HG03442 (cell line): ENCODE measurements around the gene KHDRBS2.

ENCODE experiments used
- ATAC-seq: cut with Tn5 transposase; IDR thresholded peaks from one replicate; pipeline ENCODE4 v1.9.1; 2021; ENCODE audit warnings: mild to moderate bottlenecking, moderate library complexity; ENCODE audit not compliant: unreplicated experiment

KHDRBS2 gene

DNA sequence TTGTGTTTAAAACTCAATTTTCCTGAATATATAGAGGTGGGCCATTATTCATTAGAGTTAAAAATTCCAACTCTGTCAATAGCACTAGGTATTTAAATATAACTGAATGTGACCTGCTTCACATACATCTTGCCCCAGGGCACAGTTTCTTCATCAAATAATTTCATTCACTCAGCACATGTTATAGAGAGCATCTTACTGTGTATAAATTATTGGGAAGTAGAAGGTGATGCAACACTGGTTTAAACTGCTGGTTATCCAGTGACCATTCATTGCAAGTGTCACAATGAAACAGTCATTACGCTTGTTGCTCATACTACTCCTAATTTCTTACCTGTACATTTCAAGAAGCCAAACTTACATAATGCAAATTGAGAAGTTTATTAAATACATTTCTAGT is 93.4 kb downstream of the KHDRBS2 start:
- ATAC-seq = no peak

DNA sequence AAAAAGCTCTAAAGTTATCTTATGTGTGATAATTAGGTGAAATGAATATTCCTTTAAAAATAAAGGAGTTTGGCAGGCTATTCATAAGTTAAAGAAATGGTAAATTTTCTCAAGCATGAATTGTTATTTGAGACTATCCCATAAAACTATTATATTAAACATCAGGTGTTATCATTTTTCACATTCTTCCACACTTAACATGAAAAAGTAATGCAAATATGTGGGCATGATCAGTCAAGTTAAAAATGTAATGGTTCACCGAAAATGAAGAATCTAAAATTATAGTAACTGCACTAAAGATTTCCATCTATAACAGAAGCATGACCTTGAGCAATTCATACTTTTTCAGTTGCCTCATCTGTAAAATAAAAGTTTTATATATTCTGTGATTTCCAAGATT is 110.8 kb downstream of the KHDRBS2 start:
- no peak for ATAC-seq

DNA sequence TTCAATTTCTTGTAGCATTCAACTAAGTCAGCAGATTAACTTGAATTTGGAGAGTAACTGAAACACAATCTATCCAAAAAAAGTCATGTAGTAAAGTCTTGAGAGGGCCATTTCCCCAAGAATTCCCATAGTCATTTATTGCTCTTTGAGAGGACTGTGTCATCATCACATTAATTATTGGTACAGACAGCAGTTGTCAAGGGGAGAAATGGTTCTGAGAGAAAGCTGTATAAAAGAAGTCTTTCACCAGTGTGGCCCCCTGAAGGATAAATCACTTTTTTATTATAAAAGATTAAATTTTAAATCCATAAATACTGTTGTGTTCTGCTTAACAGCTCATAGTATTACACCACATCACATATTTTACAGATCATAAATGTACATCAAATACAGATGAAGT is 111.5 kb downstream of the KHDRBS2 start:
- ATAC-seq = no peak

DNA sequence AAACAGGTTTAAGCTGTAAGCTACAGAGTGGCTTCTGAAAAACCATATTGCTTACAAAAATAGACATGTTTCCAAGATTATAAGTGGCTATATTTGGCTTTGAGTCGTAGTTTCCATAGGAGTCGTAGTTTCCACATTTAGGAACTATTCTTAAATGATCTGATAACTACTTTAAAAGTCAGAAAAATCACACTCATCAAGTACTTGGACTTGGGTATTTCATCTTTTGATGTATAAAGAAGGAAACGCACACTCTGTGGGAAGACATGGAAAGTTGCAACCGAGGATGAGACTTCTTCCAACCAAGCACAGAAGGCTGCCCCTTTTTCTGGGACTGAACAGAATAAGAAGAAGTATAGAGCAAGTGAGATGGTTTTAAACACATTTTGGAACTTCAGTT is 118.3 kb downstream of the KHDRBS2 start:
- ATAC-seq = no peak

DNA sequence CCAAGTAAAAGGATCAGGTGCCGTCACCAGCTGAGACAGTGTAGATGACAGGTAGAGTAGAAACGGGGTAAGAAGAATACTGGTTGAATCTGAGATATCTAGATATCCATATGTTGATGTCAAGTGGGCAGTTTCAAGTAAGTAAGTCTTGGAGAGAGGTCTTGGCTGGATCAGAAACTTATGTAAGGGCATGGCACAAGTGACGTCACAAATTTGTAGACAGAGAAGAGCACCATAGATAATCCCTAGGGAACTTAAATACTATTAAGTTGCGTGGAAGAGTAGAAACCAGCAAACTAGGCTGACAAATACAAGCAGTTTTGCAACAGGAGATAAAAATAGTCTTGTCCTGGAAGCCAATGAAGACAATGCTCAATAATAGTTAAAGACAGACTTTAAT is 123.2 kb downstream of the KHDRBS2 start:
- no peak for ATAC-seq

DNA sequence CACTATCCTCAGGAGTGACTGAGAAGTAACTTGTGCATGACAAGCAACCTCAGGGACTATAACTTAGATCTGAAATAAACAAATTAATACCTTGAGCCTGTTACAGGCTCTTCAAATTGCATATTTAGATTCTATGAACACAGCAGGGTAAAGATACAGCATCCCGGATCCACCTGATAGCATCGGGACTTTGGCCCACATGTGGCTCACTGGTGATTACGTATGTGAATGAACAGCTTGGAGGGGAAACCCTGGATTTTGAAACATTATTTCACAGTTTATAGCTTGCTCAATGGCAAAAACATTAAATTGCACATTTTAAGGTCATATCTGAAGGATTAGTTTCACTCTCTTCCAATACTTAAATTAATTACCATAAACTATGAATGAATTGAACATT is 133.2 kb downstream of the KHDRBS2 start:
- no peak for ATAC-seq

DNA sequence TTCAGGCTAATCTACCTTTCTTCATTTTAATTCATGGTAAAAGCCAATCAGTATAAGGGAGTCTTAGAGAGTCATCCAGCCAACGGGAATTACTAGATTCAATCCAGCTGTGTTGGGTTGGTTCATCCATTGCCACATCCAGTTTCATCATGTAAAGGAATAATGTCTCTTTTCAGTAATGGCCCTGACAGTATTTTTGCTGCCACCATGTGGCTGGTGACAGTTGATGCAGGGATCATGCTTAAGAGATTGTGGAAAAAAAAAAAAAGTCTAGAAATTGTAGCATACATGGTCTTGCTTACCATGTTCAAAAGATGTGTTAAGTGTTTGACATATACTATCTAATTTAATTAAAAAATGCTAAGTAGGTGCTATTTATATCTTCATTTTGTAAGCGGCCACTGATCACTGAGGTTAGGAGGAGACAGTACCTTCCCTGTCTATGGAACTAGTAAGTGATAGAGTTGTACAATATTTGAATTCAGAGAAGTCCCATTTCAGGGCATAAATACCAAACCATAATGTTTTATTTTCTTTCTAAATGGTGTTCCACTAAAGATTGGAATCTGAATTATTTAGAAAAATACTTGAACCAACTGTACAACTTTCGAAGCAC is 135.9 kb downstream of the KHDRBS2 start:
- peak; percentile 88 for ATAC-seq

DNA sequence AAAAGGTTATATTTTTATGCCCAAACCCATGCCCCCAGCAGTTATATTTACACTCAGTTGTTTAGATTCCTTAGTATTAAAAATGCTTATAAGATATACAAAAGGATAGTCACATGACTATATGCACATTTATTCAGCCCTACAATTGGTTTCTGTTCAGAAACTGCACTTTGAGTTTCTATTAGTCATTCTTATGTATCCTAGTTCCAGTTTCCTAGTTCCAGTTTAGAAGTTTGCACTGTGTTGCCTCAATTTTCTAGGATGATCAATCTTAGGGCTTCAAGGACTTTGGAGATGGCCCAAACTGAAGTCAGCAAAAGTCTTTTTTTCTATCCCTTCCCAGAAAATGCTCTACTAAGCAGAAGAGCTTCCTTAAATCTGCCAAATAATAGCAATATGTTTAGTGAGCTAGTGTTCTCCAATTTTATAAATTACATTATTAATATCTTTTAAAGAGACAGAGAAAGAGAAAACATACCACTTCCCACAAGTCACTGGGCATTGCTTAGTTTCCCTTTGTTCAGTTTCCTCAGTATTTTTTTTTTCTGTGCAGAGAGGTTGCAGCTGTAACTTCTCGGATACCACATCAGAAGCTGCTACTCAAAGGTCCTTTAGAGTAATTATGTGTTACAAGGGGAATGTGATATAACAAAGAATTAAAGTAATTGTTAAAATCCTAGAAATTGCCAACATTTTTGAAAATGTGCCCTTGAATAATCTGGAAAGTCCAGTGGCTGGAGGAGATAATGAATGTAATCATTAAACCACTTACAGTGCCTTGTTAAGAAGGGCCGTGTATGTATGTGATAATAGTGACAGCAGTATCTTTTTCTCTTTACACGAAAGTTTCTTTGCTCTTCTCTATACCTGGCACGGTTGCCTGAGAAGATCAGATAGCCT is 138.8 kb downstream of the KHDRBS2 start:
- no peak for ATAC-seq

DNA sequence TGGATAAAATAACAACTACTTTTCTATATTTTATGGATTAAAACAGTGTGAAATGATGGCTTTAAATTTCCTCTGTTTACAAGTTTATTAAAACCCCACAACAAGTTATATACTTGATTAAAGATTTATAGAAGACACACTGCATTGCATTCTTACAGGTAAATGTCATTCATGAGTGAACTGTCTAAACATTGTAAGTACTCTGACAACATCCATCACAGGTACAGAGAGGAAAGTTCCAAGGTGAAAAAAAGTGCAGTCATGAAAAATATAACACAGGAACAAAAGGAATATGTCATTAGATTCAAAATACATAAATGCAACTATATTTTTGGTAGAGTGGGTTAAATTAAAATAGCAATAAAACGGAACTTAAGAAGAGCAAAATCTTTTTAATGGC is 156.9 kb downstream of the KHDRBS2 start:
- ATAC-seq = no peak

DNA sequence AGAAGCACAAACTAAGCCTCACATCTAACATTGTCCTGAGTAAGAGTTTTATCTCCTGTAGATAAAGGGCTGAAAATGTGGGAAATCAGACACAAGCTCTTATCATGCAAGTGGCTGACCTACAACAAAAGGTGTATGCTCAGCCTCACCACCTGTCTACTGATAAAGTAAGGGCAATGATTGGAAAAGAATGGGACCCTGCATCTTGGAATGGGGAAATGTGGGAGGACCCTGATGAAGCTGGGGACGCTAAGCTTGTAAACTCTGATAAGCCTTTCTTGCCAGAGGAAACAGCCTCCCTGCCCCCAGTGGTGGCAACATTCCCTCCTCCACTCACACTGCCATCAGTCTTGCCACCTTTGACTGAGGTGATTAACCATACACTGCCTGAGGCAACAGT is 166.6 kb downstream of the KHDRBS2 start:
- ATAC-seq = no peak

DNA sequence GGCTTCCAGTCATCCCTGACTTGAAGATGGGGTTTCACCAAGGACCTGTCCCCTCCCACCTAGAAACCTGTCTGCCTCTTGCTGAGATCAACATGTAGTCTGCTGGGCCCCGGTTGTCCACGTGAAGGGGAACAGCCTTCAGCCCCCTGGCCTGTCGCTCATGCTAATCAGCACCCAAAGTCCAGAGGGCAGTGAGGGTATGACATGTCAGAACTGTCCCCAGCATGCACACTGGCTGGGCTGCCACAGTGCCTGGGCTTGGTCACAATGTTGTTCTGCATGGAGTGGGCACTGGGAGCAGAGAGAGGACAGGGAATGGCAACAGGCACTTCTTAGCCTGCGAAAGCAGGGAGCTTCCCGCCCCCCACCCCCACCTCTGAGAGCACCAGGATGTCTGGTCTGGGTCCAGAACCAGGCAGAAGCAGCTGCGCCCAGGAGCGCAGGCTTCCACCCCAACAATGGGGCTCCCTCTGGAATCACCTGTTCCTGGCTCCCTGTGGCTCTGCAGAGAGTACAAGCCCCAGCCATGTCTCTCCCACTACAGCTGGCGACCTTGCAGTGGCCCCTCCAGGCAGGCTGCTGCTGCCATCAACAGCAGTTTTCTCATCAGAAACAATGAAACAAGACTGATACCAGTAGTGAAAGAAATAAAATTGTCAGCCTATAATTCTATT is 182.7 kb downstream of the KHDRBS2 start:
- no peak for ATAC-seq

DNA sequence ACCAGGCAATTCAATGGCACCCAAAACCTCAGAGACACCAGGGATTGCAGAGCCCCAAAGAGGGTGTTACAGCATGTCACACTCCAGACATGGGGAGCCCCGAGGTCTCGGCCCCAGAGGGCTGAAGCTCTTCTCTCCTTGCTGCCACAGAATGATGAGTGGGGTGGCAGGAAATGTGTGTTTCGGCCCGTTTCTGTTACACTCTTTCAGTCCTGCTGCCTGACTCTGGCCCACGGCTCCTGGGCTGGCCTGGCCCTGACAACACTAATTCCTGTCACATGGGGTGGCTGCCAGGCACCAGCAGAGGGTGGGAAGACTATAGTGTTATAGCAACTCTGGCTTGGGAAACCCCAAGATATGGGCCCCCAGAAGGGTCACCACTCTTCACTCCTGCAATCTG is 183.6 kb downstream of the KHDRBS2 start:
- no peak for ATAC-seq

DNA sequence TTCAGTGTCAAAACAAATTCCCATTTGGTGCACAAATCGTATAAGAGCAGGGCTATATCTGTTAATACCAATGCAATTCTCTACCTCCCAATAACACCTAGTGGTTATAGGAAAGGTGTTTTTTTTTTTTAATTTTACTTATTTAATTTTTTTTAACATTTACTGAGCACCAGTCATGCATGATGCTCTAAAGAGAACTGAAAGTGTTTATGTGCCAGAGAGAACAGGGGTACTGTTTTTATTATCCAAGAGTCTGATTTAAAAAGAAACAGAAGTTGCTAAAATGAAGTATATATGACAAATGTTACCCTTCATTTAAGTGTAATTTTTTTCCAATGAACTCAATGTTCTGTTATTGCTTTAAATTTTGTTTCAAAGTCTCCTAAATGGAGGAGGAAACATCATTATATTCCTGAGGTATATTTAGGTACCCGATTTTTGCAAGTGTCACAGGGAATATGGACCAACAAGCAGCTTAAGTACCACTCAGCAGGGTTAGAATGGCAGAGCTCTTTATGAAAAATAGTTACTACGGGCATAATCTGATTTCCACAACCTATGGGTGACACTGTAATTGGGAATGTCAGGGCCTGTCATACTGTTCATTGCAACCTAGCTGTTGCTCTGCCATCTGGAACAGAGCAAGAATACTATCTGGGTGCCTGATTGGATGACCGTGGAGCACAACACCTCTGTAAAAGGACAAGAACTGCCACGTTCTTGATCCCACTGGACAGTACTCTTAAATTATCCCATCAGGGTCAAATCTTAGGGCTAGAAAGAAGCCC is 195.4 kb downstream of the KHDRBS2 start:
- no peak for ATAC-seq

DNA sequence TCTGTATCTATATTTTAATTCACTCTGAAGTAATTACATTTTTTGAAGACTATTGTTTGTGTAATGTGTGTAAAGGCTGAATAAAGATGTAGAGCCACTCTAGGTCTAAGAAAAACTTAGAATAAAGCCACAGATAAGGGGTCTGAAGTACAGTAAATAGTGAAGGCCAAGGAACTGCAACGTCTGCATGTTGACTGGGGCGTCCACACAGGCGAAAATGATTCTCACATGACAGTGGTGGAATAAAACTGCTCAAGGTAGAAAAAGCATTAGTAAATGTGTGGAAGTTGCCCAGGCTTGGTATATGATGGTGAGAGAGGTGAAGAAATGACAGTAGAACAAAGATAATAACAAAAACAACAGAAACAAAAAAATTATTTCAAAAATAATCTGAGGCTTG is 196.2 kb downstream of the KHDRBS2 start:
- no peak for ATAC-seq

DNA sequence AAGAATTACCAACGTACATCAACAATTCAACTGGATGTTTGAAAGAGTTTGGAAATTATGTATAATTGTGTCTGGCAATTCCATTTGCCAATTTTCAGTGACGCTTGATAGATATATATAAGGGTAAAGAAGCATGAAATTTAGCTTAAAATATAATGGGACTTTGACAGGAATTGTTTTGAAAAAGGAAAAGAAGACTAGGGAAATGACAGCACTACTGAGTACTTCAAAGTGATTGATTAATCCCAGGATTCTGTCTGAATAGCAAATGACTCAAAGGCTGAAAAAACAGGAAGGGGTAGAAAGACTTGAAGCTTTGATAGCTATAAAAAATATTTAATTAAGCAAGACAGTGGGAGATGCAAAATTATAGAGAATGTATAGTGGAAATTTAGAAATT is 200.0 kb downstream of the KHDRBS2 start:
- no peak for ATAC-seq

DNA sequence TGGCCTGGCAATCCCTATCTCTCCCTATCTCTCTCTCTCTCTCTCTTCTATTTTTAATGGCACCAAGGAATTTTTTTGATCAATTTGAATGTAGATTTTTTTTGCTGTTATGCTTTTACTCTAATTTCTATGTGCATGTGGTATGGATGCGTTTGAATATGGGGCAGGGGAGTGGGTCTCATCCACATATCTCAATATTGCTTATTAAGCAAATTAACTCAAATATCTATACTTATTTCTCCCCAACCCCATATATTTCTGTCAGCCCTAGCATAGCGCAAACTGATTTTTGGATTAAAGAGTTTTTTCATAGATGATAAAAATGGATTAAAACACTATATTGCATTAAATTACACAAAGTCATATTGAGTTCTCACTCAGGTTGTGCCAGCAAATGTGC is 210.2 kb downstream of the KHDRBS2 start:
- ATAC-seq = no peak

DNA sequence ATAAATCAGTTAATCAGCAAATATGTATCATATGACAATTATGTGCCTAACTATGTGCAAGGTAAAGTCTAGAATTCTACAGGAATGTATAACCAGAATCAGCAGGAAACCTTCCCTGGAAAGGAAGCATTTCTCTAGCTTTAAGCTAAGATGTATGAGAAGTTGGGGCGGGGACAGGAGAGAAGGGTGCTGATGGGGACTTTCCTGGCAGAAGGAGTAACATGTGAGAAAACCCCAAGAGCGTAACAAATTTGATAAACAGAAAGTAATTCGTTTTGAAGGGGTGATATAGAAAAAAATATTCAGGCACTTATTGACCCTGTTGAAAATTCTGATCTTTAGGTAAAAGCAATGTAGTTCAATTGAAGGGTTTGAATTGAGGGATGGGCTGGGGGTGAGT is 226.1 kb downstream of the KHDRBS2 start:
- ATAC-seq = no peak

DNA sequence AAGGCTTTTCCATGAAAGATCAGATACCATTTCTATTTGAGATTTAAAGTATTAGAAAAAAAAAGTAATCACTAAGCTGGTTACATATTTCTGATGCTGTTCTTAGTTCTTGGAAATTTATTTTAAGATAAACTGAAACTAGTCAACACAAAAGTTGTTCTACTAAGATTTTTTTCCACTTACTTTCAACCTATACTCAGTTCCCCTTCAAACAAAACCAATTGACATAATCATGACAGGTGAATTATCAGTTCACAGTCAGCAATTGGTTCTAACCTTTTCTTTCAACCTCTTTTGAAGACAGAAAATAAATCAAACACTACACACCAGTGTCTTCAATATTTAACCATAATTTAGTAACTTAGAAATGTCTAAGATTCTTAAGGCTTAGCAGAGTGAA is 228.7 kb downstream of the KHDRBS2 start:
- no peak for ATAC-seq

DNA sequence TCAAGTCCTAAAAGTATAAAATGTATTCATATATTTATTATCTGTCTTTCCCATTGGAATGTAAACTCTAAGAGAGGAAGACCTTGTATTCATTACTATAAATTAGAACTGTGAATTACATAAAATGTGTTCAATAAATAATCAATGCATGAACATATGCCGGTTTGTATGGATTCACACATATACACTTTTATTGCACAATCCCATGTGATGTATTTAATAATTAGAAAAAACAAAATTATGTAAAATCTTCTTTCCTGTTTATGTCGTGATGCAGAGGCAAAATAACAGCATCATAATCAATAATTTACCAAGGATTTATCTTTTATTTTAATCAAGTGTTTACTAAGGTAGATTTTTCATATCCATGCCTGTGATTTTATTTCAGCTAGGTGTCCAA is 240.5 kb downstream of the KHDRBS2 start:
- no peak for ATAC-seq

DNA sequence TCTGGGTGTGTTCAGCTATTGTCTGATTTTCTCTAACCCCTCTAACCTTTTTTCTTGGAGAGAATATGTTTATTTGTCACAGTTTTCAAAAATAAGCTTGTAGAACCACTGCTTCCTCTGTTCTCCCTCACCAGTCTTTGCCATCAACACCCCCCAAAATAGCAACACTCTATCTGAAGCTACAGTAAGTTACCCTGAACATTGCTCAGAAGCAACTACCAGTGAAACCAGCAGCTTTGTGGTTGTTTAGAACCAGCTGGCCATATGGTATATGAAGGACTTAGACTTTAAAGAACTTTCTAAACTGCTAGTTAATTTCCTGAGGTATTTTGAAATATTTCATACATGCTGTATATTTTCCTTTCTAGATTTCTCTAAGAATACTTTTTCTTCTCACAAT is 242.9 kb downstream of the KHDRBS2 start:
- ATAC-seq = no peak

DNA sequence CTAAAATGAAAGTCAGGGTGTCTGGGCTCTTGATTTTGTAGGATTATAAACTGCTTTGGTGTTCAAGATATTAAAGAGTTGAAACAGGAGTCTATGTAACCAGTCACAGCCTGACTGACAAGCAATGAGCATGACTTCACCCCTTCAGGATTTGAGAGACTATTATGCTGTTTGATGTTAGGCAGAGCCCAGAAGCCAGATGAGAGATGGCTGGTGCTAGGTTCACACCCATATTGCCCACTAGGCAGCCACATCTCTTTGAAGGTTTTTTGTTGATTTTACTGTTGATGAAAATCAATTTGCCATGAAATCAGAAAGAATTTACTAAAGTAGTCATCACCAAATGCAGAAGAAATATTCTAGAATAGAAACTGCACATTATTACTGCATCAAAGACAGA is 243.6 kb downstream of the KHDRBS2 start:
- no peak for ATAC-seq
